ENCODE data around the gene NF1.
"Not testable (repeated sequence)": the region's sequence is repeated elsewhere in the genome, so short reads cannot be mapped to it uniquely, and the experiment has no call there.

Gene NF1

DNA sequence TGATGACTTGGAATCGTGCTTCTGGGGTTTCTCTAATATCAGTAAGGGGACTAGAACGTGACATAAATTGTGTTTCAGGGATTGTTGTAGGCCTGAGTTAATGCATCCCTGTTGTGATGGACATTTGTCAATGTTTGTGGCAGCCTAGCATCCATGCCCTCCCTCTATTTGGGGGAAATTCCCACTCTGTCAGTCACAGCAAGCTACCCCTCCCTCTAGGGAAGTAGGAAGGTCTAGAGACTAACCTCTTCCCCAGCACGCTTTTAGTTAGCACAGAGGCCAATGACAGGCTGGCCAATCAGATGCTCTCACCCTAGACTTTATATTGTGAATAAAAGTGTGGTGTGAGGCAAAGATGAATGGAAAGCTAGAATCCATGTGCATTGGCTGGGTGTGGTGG lies 32.4 kb upstream of the NF1 start:
- H3K36me3 Mint-ChIP-seq = no peaks in the 10 kb centered on the region
- peaks cover 10% of the 10 kb centered on the region for H3K27me3 Mint-ChIP-seq
- CTCF ChIA-PET = interaction anchor here (1.0 to 1.1 kb wide), 2 partner anchors 92 to 164 kb away, joined by 3 to 4 read pairs; partner anchors contain the start of gene RNF135
- no peak overlapping the region for H3K4me3 Mint-ChIP-seq
- no peak for DNase-seq
- H3K27ac Mint-ChIP-seq = no peak overlapping the region
- no peaks in the 10 kb centered on the region for H3K9me3 Mint-ChIP-seq
- no peaks in the 10 kb centered on the region for H3K4me1 Mint-ChIP-seq

DNA sequence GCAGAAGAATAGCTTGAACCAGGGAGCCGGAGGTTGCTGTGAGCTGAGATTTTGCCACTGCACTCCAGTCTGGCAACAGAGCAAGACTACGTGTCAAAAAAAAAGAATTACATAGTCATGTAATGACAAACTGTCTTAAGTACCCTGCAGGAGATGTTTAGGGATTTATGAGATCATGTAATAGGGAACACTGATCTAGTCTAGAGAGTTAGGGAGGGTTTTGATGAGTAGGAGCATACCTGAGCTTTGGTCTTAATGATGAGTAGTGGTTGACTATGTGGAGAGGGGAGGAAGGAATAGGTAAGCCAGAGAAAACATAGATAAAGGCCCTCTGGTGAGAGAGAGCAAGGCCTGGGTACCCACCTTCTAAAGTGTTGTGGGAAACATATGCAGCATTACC lies 30.1 kb upstream of the NF1 start:
- Mint-ChIP-seq H3K36me3 (no peaks in the 10 kb centered on the region), H3K27me3 (peaks cover 4% of the 10 kb centered on the region), H3K4me1 (no peaks in the 10 kb centered on the region), H3K4me3 (no peak overlapping the region), H3K27ac (no peak overlapping the region), H3K9me3 (no peaks in the 10 kb centered on the region)
- CTCF ChIA-PET = interaction anchor here (1.6 kb wide), 1 partner anchor 9 kb away, joined by 5 read pairs; no protein-coding TSS in a partner anchor
- no peak for DNase-seq

DNA sequence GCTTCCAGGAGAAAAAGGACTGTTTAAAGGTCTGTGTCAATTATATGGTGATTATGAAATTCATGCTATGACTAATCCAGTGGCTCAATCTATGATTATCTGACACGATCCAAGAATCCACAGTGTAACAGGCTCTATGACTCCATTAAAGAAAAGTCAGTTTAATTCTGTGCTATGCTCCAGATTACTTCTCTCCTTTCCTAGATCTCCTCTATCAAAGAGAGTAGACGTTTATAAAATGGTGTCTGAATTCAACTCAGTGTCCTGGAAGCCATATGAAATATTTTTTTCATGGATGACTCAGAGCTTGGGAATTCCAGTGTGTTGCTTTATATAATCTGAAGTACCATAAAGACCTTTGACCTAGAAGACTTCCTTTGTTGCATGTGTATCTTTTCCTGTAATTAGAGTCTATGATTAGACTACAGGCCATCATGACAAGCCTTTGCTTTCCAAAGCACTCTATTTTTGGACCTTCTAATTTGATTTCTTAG lies 27.0 kb upstream of the NF1 start:
- CTCF ChIA-PET = interaction anchor here (0.7 to 1.7 kb wide), 5 partner anchors 15 to 149 kb away, joined by 3 to 5 read pairs (median 4); no protein-coding TSS in a partner anchor
- H3K4me1 Mint-ChIP-seq = no peaks in the 10 kb centered on the region
- no peaks in the 10 kb centered on the region for H3K36me3 Mint-ChIP-seq
- H3K27ac Mint-ChIP-seq = no peak overlapping the region
- DNase-seq = no peak
- H3K4me3 Mint-ChIP-seq = no peak overlapping the region
- H3K27me3 Mint-ChIP-seq = peaks cover 4% of the 10 kb centered on the region
- H3K9me3 Mint-ChIP-seq = no peaks in the 10 kb centered on the region

DNA sequence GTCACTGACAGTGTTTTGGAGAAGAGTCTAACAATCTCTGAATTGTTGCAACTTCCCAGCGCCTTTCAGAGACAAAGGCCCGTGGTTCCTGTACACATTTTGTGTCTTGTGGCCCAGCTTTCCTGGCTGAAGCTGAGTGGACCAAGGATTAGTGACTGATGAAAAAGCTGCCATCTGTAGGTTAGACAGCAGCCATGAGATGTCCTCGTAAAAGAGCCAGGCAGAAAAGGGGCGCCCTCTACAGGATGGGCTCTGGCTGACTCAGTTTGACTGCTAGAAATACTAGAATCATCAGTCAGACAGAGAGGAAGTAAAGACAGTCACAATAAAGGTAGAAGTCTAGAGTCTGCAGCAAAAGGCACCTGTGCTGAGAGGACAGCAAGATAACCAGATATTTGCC lies 26.5 kb upstream of the NF1 start:
- Mint-ChIP-seq H3K4me1 (no peaks in the 10 kb centered on the region), H3K9me3 (no peaks in the 10 kb centered on the region)

DNA sequence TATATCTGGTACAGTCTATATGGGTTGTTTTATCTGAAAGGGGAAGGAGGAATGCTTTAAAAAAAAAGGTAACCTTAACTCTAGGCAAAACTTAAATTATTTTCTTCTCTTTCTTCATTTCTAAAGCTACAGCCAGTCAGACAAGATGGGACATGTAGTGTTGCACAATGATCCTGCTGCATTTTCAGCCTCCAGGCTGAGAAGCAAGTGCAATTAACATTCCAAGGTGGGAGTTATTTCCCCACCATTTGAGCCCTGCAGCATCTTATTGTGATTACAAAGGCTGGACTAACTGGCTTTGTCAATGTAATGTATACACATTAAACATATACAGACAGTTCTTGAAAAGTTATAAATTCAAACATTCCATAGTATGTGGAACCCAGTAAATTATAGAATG lies 22.6 kb upstream of the NF1 start:
- CTCF ChIA-PET = no interaction called here
- peaks cover 11% of the 10 kb centered on the region for H3K27me3 Mint-ChIP-seq
- H3K4me1 Mint-ChIP-seq = no peaks in the 10 kb centered on the region
- H3K9me3 Mint-ChIP-seq = no peaks in the 10 kb centered on the region
- DNase-seq = no peak
- no peaks in the 10 kb centered on the region for H3K36me3 Mint-ChIP-seq
- no peak overlapping the region for H3K4me3 Mint-ChIP-seq
- H3K27ac Mint-ChIP-seq = no peak overlapping the region

More for the DNA sequence above, 26.5 kb upstream of the NF1 start:
- no peaks in the 10 kb centered on the region for H3K36me3 Mint-ChIP-seq
- H3K27me3 Mint-ChIP-seq = peaks cover 4% of the 10 kb centered on the region
- no peak overlapping the region for H3K27ac Mint-ChIP-seq
- CTCF ChIA-PET = interaction anchor here (0.6 to 1.7 kb wide), 7 partner anchors 16 to 283 kb away, joined by 3 to 5 read pairs (median 4); no protein-coding TSS in a partner anchor
- no peak overlapping the region for H3K4me3 Mint-ChIP-seq
- DNase-seq = peak; percentile 74

DNA sequence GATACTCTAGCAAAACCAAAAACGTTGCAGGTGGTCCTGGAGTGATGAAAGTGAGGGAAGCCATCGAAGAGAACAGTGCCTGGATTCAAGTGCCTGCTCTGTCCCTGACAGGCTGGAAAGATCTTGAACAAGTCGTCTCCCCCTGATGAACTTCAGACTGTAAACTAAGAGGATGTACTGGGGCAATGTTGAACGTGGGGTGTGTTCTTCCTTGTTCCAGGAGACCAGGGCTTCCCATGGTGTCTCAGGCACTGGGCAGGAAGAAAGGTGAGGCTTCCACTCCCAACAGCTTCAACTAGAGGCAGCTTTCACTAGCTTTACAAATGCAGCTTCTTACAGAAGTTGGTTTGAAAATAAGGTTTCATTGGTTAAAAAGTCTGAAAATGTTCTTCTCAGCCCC lies 21.4 kb upstream of the NF1 start:
- Mint-ChIP-seq H3K27me3 (peaks cover 11% of the 10 kb centered on the region), H3K36me3 (no peaks in the 10 kb centered on the region), H3K4me1 (no peaks in the 10 kb centered on the region), H3K9me3 (no peaks in the 10 kb centered on the region), H3K4me3 (no peak overlapping the region), H3K27ac (no peak overlapping the region)
- DNase-seq = no peak
- CTCF ChIA-PET = interaction anchor here (1.4 kb wide), 1 partner anchor 85 kb away, joined by 3 read pairs; no protein-coding TSS in a partner anchor

DNA sequence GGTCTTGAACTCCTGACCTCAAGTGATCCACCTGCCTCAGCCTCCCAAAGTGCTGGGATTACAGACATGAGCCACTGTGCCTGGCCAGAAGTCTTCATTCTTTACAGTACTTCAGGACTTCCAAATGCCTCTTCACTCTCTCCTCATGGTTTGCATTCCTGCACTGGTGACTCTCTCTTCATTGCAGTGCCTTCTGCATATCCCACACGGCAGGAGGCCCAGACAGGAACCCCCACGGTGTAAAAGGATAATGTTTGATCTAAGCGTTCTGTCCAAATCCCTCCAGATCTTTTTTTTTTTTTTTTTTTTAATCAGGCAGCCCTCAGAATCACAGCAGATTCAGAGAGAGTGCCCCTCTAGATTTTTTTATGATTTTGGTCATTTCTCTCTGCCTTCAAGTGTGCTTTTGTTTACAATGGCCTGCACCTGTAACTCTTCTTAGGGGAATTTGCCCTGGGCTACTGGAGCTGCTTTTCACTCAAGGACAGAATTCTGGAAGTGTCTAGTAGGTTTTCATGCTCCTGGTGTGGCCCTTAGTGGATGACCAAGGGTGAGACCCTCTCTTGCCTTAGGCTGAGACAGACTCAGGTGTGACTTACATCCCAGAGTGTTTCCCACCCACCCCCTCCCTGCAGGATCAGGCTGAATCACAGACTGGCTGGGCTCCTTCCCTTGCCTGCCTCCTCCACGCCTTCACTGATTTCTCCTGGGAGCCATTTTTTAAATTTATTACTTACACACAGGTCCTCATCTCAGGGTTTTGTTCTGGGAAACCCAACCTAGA lies 19.8 kb upstream of the NF1 start:
- H3K27ac Mint-ChIP-seq = no peak overlapping the region
- no peaks in the 10 kb centered on the region for H3K36me3 Mint-ChIP-seq
- peaks cover 11% of the 10 kb centered on the region for H3K27me3 Mint-ChIP-seq
- no peaks in the 10 kb centered on the region for H3K9me3 Mint-ChIP-seq
- no peak for DNase-seq
- H3K4me1 Mint-ChIP-seq = no peaks in the 10 kb centered on the region
- CTCF ChIA-PET = no interaction called here
- no peak overlapping the region for H3K4me3 Mint-ChIP-seq

DNA sequence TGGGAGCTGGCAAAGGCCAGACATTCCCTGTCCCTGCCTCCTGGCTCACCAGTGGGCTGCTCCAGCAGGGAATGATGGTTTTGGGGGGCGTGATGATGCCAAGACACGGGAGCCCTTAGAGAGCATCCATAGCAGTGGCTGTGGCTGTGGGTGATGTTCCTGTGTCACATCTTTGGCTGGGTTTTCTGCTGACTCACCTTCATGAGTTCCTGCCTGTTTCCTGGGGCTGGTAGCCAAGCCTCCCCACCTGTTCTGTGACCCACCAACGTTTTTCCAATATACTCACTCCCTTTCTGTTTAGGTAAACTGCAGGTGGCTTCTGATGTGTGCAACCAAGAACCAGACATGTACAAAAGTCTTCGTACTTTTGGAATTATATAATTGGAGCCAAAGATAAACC lies 16.5 kb upstream of the NF1 start:
- H3K4me1 Mint-ChIP-seq = no peaks in the 10 kb centered on the region
- H3K27ac Mint-ChIP-seq = no peak overlapping the region
- CTCF ChIA-PET = no interaction called here
- H3K4me3 Mint-ChIP-seq = no peak overlapping the region
- H3K36me3 Mint-ChIP-seq = no peaks in the 10 kb centered on the region
- H3K27me3 Mint-ChIP-seq = peaks cover 10% of the 10 kb centered on the region
- DNase-seq = no peak
- no peaks in the 10 kb centered on the region for H3K9me3 Mint-ChIP-seq

DNA sequence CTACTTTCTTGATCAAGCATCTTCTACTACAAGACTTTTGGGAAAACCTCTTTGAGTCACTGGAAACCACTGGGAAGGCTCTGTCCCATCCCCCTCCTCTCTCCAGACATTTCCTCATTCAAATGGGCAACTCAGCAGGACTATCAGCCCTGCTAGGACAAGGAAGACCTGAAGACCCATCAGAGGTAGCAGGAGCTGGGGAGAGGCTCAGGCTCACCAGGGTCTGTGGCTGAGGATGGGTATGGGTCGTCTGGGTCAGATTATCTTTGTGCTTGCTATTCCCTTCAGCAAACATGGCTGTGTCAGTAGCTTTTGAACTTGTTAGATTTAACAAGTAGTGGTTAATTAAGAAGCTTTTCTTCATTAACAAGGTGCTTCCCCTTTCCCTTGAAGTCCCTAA lies 15.0 kb upstream of the NF1 start:
- H3K27me3 Mint-ChIP-seq = peaks cover 2% of the 10 kb centered on the region
- no peak for DNase-seq
- CTCF ChIA-PET = no interaction called here
- no peak overlapping the region for H3K27ac Mint-ChIP-seq
- no peaks in the 10 kb centered on the region for H3K9me3 Mint-ChIP-seq
- H3K4me3 Mint-ChIP-seq = no peak overlapping the region
- H3K36me3 Mint-ChIP-seq = no peaks in the 10 kb centered on the region
- H3K4me1 Mint-ChIP-seq = no peaks in the 10 kb centered on the region

DNA sequence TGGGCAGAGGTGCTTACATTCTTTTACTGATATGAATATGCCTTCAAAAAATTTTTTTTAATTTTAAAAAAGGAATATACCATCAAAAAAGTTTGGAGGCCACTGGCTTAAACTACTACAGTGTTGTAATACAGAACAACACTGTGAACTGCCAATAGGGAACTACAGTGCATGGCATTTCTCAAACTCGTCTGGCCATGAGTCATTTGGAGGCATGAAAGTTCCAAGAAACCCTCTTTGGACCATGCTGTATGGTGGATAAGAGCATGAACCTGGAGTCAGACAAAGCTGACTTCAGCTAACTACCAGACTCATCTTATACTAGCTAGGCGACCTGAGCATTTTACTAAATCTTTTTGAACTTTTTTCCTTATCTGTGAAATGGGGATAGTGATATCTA lies 9.2 kb upstream of the NF1 start:
- CTCF ChIA-PET = no interaction called here
- no peaks in the 10 kb centered on the region for H3K4me1 Mint-ChIP-seq
- no peak overlapping the region for H3K4me3 Mint-ChIP-seq
- H3K9me3 Mint-ChIP-seq = no peaks in the 10 kb centered on the region
- H3K36me3 Mint-ChIP-seq = no peaks in the 10 kb centered on the region
- H3K27me3 Mint-ChIP-seq = peaks cover 3% of the 10 kb centered on the region
- DNase-seq = no peak
- H3K27ac Mint-ChIP-seq = no peak overlapping the region

DNA sequence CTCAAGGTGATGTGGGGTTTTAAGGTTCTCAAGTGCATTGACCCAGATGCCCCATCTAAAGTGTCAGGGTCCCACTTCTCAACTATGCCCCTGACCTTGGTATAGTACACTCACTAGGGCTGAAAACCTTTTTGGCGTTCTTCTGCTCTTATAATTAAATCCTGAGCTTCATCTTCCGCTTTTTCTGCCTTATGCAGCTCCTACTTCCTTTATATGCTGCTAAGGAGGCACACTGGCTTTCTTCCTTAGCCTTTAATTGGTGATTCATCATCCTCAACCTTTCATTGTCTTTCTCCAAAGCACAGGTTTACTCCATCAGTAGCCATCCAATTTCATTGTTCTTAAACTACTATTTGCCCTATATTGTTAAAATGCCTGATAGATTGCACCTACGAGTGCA lies 5.3 kb upstream of the NF1 start:
- H3K4me3 Mint-ChIP-seq = no peak overlapping the region
- CTCF ChIA-PET = interaction anchor here (1.7 kb wide), 1 partner anchor 21 kb away, joined by 3 read pairs; no protein-coding TSS in a partner anchor
- DNase-seq = no peak
- no peaks in the 10 kb centered on the region for H3K9me3 Mint-ChIP-seq
- peaks cover 8% of the 10 kb centered on the region for H3K4me1 Mint-ChIP-seq
- no peak overlapping the region for H3K27ac Mint-ChIP-seq
- H3K36me3 Mint-ChIP-seq = no peaks in the 10 kb centered on the region
- peaks cover 3% of the 10 kb centered on the region for H3K27me3 Mint-ChIP-seq

DNA sequence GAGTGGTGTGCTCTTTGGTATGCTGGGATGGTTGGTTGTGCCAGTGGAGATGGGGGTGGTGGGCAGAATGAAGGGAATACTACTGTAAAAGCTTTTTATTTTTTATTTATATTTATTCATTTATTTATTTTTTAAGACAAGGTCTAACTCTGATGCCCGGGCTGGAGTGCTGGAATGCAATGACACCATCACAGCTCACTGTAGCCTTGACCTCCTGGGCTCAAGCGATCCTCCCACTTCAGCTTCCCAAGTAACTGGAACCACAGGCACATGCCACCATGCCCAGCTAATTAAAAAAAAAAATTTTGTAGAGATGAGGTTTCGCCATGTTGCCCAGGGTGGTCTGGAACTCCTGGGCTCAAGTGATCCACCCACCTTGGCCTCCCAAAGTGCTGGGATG lies 4.1 kb upstream of the NF1 start:
- not testable (repeated sequence) for H3K36me3 Mint-ChIP-seq, H3K9me3 Mint-ChIP-seq, H3K4me1 Mint-ChIP-seq, DNase-seq, H3K4me3 Mint-ChIP-seq, H3K27me3 Mint-ChIP-seq, H3K27ac Mint-ChIP-seq
- CTCF ChIA-PET = interaction anchor here (1.7 kb wide), 1 partner anchor 23 kb away, joined by 3 read pairs; no protein-coding TSS in a partner anchor

DNA sequence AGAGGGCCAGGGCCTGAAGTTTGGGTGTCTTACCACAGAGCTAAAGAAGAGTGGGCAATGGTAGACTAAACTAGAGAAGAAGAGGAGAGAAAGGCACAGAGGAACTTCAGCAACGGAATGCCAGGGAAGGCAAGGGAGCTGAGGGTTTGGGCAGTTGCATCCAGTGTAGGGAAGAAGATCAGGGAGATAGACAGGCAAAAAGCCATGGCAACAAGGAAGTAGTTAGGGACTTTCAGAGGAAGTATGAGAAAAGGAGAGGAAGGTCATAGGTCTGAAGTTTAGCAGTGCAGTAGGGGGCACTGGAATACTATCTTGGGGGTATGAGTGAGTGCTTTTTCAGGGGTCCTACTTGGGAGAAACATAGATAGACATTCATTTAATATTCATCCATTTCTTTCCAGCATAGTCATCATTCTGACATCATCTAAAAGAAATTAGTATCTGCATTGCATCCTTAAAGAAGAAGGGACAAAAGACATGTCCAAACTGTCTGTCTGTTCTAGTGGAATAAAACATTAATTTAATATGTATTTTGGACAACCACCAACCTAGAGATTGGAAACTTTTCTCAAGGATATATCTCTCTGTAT lies 2.2 kb upstream of the NF1 start:
- H3K27ac Mint-ChIP-seq = no peak overlapping the region
- CTCF ChIA-PET = no interaction called here
- no peaks in the 10 kb centered on the region for H3K27me3 Mint-ChIP-seq
- H3K4me3 Mint-ChIP-seq = no peak overlapping the region
- H3K36me3 Mint-ChIP-seq = no peaks in the 10 kb centered on the region
- peaks cover 20% of the 10 kb centered on the region for H3K4me1 Mint-ChIP-seq
- DNase-seq = no peak
- no peaks in the 10 kb centered on the region for H3K9me3 Mint-ChIP-seq

DNA sequence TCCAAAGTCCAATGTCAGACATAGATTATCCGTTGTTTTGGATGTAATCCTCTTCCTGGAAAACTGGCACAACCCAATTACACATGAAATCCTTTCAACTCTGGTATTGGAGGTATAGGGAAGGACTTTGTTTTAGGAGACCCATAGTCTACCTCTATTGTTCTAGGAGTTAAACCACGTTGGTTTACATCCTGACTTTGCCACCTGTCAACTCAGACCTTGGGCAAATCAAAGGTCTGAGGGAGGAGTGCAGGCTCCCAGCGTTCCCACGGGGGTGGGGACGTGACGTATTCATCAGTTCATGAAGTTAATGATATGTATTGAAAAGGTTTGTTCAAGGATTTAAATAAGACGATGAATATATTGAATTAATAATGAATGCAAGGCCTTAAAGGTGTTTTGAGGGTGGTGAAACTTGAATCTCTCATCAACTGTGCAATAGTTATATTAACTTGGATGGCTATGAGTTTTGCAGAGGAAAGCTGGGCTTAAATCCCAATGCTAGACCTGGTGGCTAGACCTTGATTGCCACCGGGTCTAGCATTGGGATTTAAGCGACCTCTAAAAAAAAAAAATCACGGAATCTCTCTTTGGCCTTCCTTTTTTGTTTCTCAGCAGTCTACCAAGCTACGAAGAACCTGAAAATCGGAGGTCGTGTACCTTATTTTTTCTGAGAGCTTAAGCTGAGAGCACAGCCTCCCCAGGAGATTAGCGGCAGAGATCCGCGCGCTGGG lies 744 bp upstream of the NF1 start:
- no peak for DNase-seq
- Mint-ChIP-seq H3K36me3 (no peaks in the 10 kb centered on the region), H3K9me3 (no peaks in the 10 kb centered on the region), H3K4me1 (peaks cover 20% of the 10 kb centered on the region), H3K27ac (no peak overlapping the region), H3K4me3 (peak overlapping the region; percentile 86), H3K27me3 (no peaks in the 10 kb centered on the region)
- CTCF ChIA-PET = no interaction called here
